GM10266 (cell line): ENCODE data around the gene SMAD6.

Experiments
- DNase-seq: peaks from one replicate; pipeline ENCODE4 v3.0.0; 2012; ENCODE audit errors: extremely low spot score
- CTCF ChIP-seq: IDR thresholded peaks from 2 replicates; pipeline ENCODE4 v1.5.1; 2012; ENCODE audit warnings: mild to moderate bottlenecking, low read depth; ENCODE audit not compliant: control insufficient read depth, insufficient read depth; ENCODE audit errors: missing control alignments

Gene SMAD6

GRCh38 chr15:66714543-66714981 is 12.5 kb downstream of the SMAD6 start:
- TF ChIP-seq CTCF: no peak
- DNase-seq: no peak

- TF ChIP-seq CTCF: no peak
- DNase-seq: no peak
These were observed 13.2 kb downstream of the SMAD6 start for GRCh38 chr15:66715181-66715624.

- DNase-seq: no peak
These were observed 14.0 kb downstream of the SMAD6 start for GRCh38 chr15:66715720-66716655.

GRCh38 chr15:66716656-66717020 is 14.6 kb downstream of the SMAD6 start:
- DNase-seq: no peak
- no peak for TF ChIP-seq CTCF

More at GRCh38 chr15:66715720-66716655, 14.0 kb downstream of the SMAD6 start:
- no peak for TF ChIP-seq CTCF

- no peak for TF ChIP-seq CTCF
- no peak for DNase-seq
These were observed 16.4 kb downstream of the SMAD6 start for GRCh38 chr15:66718220-66718988.

GRCh38 chr15:66719471-66719870 is 17.4 kb downstream of the SMAD6 start:
- no peak for DNase-seq
- no peak for TF ChIP-seq CTCF
